Vagina (tissue), 2 donors: ENCODE results near the gene SLC39A7. TPM values are rescaled to one million over a fixed set of nuclear protein-coding genes. Genes with fewer than 3 reads are reported as not detected.

ENCODE experiments used
- DNase-seq, 2 donors: peaks; one replicate each; pipeline ENCODE4 v3.0.0-alpha.2; 2017; ENCODE audit errors: extremely low spot score in 2 of 2
- H3K27ac ChIP-seq: fragments of 200-600 bp; sonication (generic); one replicate; pipeline ENCODE4 v1.5.1; 2019
- H3K27me3 ChIP-seq: fragments of 200-600 bp; sonication (generic); one replicate; pipeline ENCODE4 v1.5.1; 2019
- H3K36me3 ChIP-seq, 2 donors: fragments of 200-600 bp; sonication (generic); one replicate each; pipeline ENCODE4 v1.5.1; 2017 to 2019
- H3K4me1 ChIP-seq: fragments of 200-600 bp; sonication (generic); one replicate; pipeline ENCODE4 v1.5.1; 2019
- H3K4me3 ChIP-seq, 2 donors: fragments of 200-600 bp; sonication (generic); 1 replicate in 1 of 2; 2 replicates in 1 of 2; pipeline ENCODE4 v1.5.1; 2016 to 2019
- H3K9me3 ChIP-seq: fragments of 200-600 bp; sonication (generic); one replicate; pipeline ENCODE4 v1.5.1; 2019
- CTCF ChIP-seq, 3 experiments: fragments of 450-650 bp in 2 of 3; fragments of 200-600 bp in 1 of 3; sonication (generic) in 1 of 3; IDR thresholded peaks; one replicate each; pipeline ENCODE4 v1.5.1; 2017 to 2019; ENCODE audit warnings: antibody characterized with exemption in 3 of 3, mild to moderate bottlenecking in 2 of 3, moderate library complexity in 2 of 3
- POLR2A ChIP-seq, 2 donors: fragments of 450-650 bp; IDR thresholded peaks; one replicate each; pipeline ENCODE4 v1.6.1; 2017; ENCODE audit warnings: antibody characterized with exemption in 2 of 2, mild to moderate bottlenecking in 2 of 2, moderate library complexity in 2 of 2
- POLR2AphosphoS5 ChIP-seq, 2 donors: sonication (generic); formaldehyde crosslinking; IDR thresholded peaks; one replicate each; pipeline ENCODE4 v1.9.0; 2017; ENCODE audit warnings: antibody characterized with exemption in 2 of 2, mild to moderate bottlenecking in 2 of 2, low read depth in 1 of 2; ENCODE audit not compliant: insufficient read depth in 1 of 2
- intact Hi-C: fragments of 100-400 bp; cut with DNase I; formaldehyde crosslinking; loops from one replicate; pipeline ENCODE4 v1.15.1; 2023
- total RNA-seq: library from RNA; depleted of rRNA; stranded (reverse); fragments of >200 nt; gene quantifications from one replicate; pipeline ENCODE4 v1.2.3, GENCODE V29; 2016

Gene SLC39A7
- total RNA-seq, 1 donor from 2014 or later: 36.3 TPM

- no peak for DNase-seq
- H3K27me3 ChIP-seq: no peaks in the 10 kb centered on the region
- peak overlapping the region; percentile 71 for H3K27ac ChIP-seq
- H3K9me3 ChIP-seq: no peaks in the 10 kb centered on the region
- H3K36me3 ChIP-seq: peaks cover 0 to 21% of the 10 kb centered on the region in 2 donors
- peak overlapping the region; percentile 44 to 47 for H3K4me3 ChIP-seq
- H3K4me1 ChIP-seq: peaks cover 32% of the 10 kb centered on the region
- TF ChIP-seq POLR2A (IDR thresholded peaks at IDR 0.05): no peak
- no peak for TF ChIP-seq POLR2AphosphoS5 (IDR thresholded peaks at IDR 0.05; ENCODE audit: insufficient read depth in 1 of 2, low read depth in 1 of 2)
- no peak for TF ChIP-seq CTCF (IDR thresholded peaks at IDR 0.05)
- intact Hi-C loops: no loop called here
Measured at GRCh38 chr6:33193619-33194018, 7.0 kb upstream of the SLC39A7 start.

GRCh38 chr6:33194431-33194979 is 6.2 kb upstream of the SLC39A7 start:
- no peaks in the 10 kb centered on the region for H3K27me3 ChIP-seq
- DNase-seq: no peak
- intact Hi-C loops: no loop called here
- H3K36me3 ChIP-seq: peaks cover 0 to 21% of the 10 kb centered on the region in 2 donors
- no peaks in the 10 kb centered on the region for H3K9me3 ChIP-seq
- peaks cover 40% of the 10 kb centered on the region for H3K4me1 ChIP-seq
- no peak overlapping the region for H3K27ac ChIP-seq
- no peak overlapping the region for H3K4me3 ChIP-seq
- TF ChIP-seq POLR2A (IDR thresholded peaks at IDR 0.05): no peak
- TF ChIP-seq POLR2AphosphoS5 (IDR thresholded peaks at IDR 0.05; ENCODE audit: insufficient read depth in 1 of 2, low read depth in 1 of 2): no peak
- no peak for TF ChIP-seq CTCF (IDR thresholded peaks at IDR 0.05)

- intact Hi-C loops: no loop called here
- DNase-seq: no peak
- Histone ChIP-seq H3K36me3 (peaks cover 0 to 21% of the 10 kb centered on the region in 2 donors), H3K27me3 (no peaks in the 10 kb centered on the region), H3K9me3 (no peaks in the 10 kb centered on the region), H3K27ac (no peak overlapping the region), H3K4me1 (peaks cover 43% of the 10 kb centered on the region), H3K4me3 (no peak overlapping the region)
- TF ChIP-seq CTCF (IDR thresholded peaks at IDR 0.05): no peak
- TF ChIP-seq POLR2A (IDR thresholded peaks at IDR 0.05): no peak
- no peak for TF ChIP-seq POLR2AphosphoS5 (IDR thresholded peaks at IDR 0.05; ENCODE audit: insufficient read depth in 1 of 2, low read depth in 1 of 2)
Measured at GRCh38 chr6:33195304-33196165, 5.1 kb upstream of the SLC39A7 start.

GRCh38 chr6:33197431-33198048 is 3.1 kb upstream of the SLC39A7 start:
- TF ChIP-seq CTCF (IDR thresholded peaks at IDR 0.05) (peak in 2 of 3 experiments; percentile 3 to 20), POLR2A (IDR thresholded peaks at IDR 0.05) (no peak)
- Histone ChIP-seq H3K9me3 (no peaks in the 10 kb centered on the region), H3K27me3 (no peaks in the 10 kb centered on the region), H3K27ac (no peak overlapping the region), H3K4me1 (peaks cover 50% of the 10 kb centered on the region), H3K36me3 (peaks cover 0 to 27% of the 10 kb centered on the region in 2 donors), H3K4me3 (no peak overlapping the region)
- intact Hi-C loops: no loop called here
- DNase-seq: no peak
